Right cardiac atrium (tissue), 5 donors: ENCODE data around the gene STMN3. TPM values are rescaled to one million over a fixed set of nuclear protein-coding genes. Genes with fewer than 3 reads are reported as not detected.
"Not testable (repeated sequence)": the region's sequence is repeated elsewhere in the genome, so short reads cannot be mapped to it uniquely, and the experiment has no call there.

Experiments used
- ATAC-seq, 2 donors: fragments of 200-7000 bp; cut with Tn5 transposase; one replicate each; pipeline versions ENCODE4 v1.8.0 to v1.9.1; 2020; ENCODE audit warnings: moderate library complexity in 2 of 2, mild to moderate bottlenecking in 1 of 2
- DNase-seq, 3 donors: peaks; one replicate each; pipeline ENCODE4 v3.0.0-alpha.2; 2020
- H3K27ac ChIP-seq: one replicate; pipeline ENCODE4 v1.5.1; 2013; ENCODE audit warnings: mild to moderate bottlenecking, low read length, control low read depth, moderate library complexity
- H3K27me3 ChIP-seq: one replicate; pipeline ENCODE4 v1.6.1; 2013; ENCODE audit not compliant: control insufficient read depth, insufficient read depth
- H3K4me1 ChIP-seq: one replicate; pipeline ENCODE4 v1.6.1; 2013; ENCODE audit warnings: low read length; ENCODE audit not compliant: control insufficient read depth, insufficient read depth
- H3K4me3 ChIP-seq: one replicate; pipeline ENCODE4 v1.5.1; 2013; ENCODE audit warnings: low read length, control low read depth
- H3K9me3 ChIP-seq: one replicate; pipeline ENCODE4 v1.6.1; 2013; ENCODE audit warnings: low read length; ENCODE audit not compliant: control insufficient read depth
- WGBS: extraction: QIAGEN DNeasy Blood & Tissue Kit; methylation state at CpG from one replicate; pipeline ENCODE4 v1.1.7; 2013; 5-methylcytosine and 5-hydroxymethylcytosine counted together
- intact Hi-C, 4 donors: fragments of 100-400 bp; cut with DNase I; formaldehyde crosslinking; loops; one replicate each; pipeline versions ENCODE4 v1.11.0 to v1.14.0; 2022 to 2023
- polyA plus RNA-seq: library from polyadenylated mRNA; stranded (reverse); fragments of 200-250 nt; gene quantifications from one replicate; pipeline ENCODE4 v1.2.3, GENCODE V29; 2013
- total RNA-seq, 4 donors: library from RNA; stranded (reverse); fragmentation: NEBNext Ultra II Directional; extraction: Animal tissue kit (Norgen Biotek cat#: 25700); gene quantifications; one replicate each; pipeline ENCODE4 v1.2.1, GENCODE V29; 2021
- donor health status: healthy with polysubstance abuse.
- donor health status: DM: no; HTN: yes; CAD: no.
- donor health status: DM: no; HTN: no; CAD: no.
- donor health status: DM: no; HTN: yes; CAD: no; lungs with severe emphysema.
- donor health status: DM: yes; HTN: yes; CAD: no.

Gene STMN3
- total and polyA plus RNA-seq, 5 donors = 4.0 to 9.3 (median 6.2) TPM

DNA sequence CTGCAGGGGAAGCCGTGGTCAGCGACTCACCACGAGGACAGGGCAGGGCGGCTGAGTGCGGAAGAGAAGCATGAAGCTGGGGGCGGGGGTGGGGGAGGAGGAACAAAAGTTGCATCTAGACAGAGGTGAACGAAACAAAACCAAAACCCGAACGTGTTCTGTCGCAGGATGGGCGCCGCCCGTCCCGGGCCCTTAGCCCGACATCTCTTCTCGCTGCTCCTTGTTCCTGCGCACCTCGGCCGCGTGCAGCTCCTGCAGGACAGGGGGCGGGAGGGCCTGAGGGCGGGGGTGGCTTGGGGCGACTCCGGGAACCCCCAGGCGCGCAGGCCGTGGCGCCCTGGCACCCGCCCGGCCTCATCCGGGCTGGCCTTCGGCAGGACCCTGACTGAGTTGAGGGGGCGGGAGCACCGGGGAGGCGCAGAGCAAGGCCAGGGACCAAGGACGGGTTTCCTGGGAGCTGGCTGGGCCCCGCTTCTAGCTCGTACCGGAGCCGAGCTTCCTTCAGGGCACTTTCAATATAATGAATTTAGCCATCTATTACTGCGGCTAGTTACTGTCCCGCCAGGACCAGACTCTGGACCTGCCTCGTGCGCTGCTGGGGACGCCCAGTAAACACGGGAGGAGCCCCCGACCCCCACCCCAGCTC is 12.0 kb downstream of the STMN3 start:
- peak; percentile 27 to 38 for ATAC-seq
- 11% methylated on average over 41 of the region's 47 CpGs for WGBS

GRCh38 chr20:63640686-63641085 is 12.5 kb downstream of the STMN3 start:
- 50% methylated on average over 17 of the region's 17 CpGs for WGBS
- not testable (repeated sequence) for ATAC-seq, H3K9me3 ChIP-seq, H3K4me1 ChIP-seq, H3K27ac ChIP-seq, H3K27me3 ChIP-seq
- peak overlapping the region; percentile 23 for H3K4me3 ChIP-seq
- DNase-seq = peak in 1 of 3 donors; percentile 77
- intact Hi-C loops = loop anchor here in 1 of 4 donors (10.0 kb wide), 1 partner anchor 94 kb away; the partner anchor contains the start of genes LIME1 and SLC2A4RG

More for the DNA sequence above, 12.0 kb downstream of the STMN3 start:
- H3K4me1 ChIP-seq = peaks cover 2% of the 10 kb centered on the region
- no peaks in the 10 kb centered on the region for H3K9me3 ChIP-seq
- peak in 1 of 3 donors; percentile 84 for DNase-seq
- no peaks in the 10 kb centered on the region for H3K27me3 ChIP-seq
- H3K4me3 ChIP-seq = peak overlapping the region; percentile 51
- intact Hi-C loops = loop anchor here in 1 of 4 donors (10.0 kb wide), 1 partner anchor 94 kb away; the partner anchor contains the start of genes LIME1 and SLC2A4RG
- peak overlapping the region; percentile 94 for H3K27ac ChIP-seq

DNA sequence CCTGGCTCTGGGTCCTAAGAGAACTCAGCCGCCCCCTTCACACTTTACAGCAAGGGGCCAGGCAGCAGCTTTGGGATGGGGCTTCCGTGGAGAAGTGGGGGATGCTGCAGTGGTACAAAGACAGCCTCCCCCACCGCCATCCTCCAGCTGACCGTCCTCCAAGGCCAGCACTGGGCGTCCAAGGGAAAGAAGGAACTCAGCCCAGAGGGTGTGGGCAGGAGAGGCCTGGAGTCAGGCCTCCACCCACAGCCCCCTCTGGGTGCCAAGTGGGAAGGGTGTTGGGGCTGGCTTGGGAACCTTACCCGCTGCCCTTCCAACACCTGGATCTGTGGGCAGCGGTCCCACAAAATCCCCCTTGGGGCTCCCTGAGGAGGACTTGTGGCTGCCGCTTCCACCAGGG is 13.1 kb downstream of the STMN3 start:
- DNase-seq = peak in 2 of 3 donors; percentile 68 to 75
- Histone ChIP-seq H3K27me3 (no peaks in the 10 kb centered on the region), H3K27ac (peak overlapping the region; percentile 50), H3K4me3 (no peak overlapping the region), H3K4me1 (peaks cover 2% of the 10 kb centered on the region), H3K9me3 (no peaks in the 10 kb centered on the region)
- intact Hi-C loops = loop anchor here in 1 of 4 donors (10.0 kb wide), 1 partner anchor 95 kb away; the partner anchor contains the start of genes LIME1 and SLC2A4RG
- WGBS = 62% methylated on average over 8 of the region's 8 CpGs
- ATAC-seq = peak; percentile 10 to 12

- intact Hi-C loops = no loop called here
- peak; percentile 64 to 81 (median 79) for DNase-seq
- Histone ChIP-seq H3K4me1 (peaks cover 2% of the 10 kb centered on the region), H3K27ac (peak overlapping the region; percentile 54), H3K9me3 (no peaks in the 10 kb centered on the region), H3K4me3 (no peak overlapping the region), H3K27me3 (no peaks in the 10 kb centered on the region)
- ATAC-seq = peak; percentile 9 to 59
- WGBS = 59% methylated on average over 15 of the region's 15 CpGs
Observed at GRCh38 chr20:63639093-63639975, 13.9 kb downstream of the STMN3 start.

DNA sequence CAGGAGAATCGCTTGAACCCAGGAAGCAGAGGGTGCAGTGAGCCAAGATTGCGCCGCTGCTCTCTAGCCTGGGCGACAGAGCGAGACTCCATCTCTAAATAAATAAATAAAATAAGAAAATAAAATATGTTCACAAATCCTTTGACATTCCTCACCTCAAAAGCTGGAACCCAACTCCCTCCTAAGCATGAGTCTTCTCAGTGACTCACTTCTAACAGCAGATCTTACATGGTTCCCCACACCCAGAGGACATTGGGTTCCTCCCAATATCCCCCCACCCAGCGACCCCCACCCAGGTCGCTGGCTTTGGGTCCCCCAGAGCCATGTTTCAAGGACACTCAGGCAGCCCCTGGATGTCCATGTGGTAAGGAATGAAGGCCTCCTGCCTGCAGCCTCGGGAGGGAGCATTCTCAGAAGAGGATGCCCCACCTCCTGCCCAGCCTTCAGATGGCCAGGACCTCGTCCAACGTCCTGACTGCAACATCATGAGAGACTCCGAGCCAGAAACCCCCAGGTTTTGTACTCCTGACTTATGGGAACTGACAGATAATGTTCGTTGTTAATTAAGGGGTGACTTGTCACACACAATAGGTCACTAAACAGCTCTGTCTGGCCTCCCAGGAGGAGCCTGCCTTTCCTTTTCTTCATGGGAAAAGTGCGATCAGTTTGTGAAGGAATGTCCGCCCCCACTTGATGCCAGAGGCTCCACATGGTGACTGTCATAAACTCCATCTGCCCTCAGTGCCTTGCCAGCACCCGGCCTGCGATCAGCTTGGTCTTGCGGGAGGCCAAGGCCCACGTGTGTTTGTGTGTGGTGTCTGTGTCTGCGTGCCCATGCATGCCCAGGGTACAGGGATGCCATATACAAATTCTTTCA is 16.2 kb downstream of the STMN3 start:
- Histone ChIP-seq H3K27me3 (no peaks in the 10 kb centered on the region), H3K9me3 (no peaks in the 10 kb centered on the region), H3K4me1 (peaks cover 2% of the 10 kb centered on the region), H3K4me3 (no peak overlapping the region), H3K27ac (no peak overlapping the region)
- DNase-seq = peak in 1 of 3 donors; percentile 46
- no peak for ATAC-seq
- intact Hi-C loops = no loop called here
- 75% methylated on average over 19 of the region's 19 CpGs for WGBS

DNA sequence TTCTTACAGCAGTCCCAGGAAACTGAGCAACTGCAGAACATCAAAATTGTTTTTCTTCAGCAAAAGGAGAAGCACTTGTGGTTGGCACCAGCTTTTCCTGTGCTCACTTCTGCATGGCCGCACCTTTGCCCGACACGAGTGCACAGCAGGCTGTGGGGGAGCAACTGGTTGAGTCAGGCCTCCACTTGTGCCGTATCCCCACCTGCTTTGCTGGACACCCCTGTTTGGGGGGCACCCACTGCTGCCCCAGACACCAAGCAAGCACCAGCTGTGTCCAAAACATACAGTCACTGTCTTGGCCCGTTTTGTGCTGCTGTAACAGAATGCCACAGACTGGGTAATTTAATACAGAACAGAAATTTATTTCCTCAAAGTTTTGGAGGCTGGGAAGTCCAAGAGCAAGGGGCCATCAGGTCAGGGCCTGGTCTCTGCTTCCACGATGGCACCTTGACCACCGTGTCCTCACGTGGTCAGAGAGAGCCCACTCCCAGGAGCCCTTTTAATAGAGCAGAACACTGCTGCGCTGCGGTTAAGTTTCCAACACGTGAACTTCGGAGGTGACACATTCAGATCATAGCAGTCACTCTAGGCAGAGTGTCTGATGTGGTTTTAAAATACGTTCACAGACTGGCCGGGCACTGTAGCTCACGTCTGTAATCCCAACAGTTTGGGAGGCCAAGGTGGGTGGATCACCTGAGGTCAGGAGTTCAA is 17.6 kb downstream of the STMN3 start:
- DNase-seq (peak in 1 of 3 donors; percentile 67), ATAC-seq (no peak)
- Histone ChIP-seq H3K9me3 (no peaks in the 10 kb centered on the region), H3K27me3 (no peaks in the 10 kb centered on the region), H3K4me1 (peaks cover 2% of the 10 kb centered on the region), H3K4me3 (no peak overlapping the region), H3K27ac (no peak overlapping the region)
- intact Hi-C loops = no loop called here
- WGBS = 74% methylated on average over 15 of the region's 15 CpGs

GRCh38 chr20:63633732-63634131 is 19.5 kb downstream of the STMN3 start:
- H3K4me3 ChIP-seq = no peak overlapping the region
- no peaks in the 10 kb centered on the region for H3K9me3 ChIP-seq
- intact Hi-C loops = no loop called here
- peak in 1 of 3 donors; percentile 3 for DNase-seq
- H3K27me3 ChIP-seq = no peaks in the 10 kb centered on the region
- ATAC-seq = no peak
- 87% methylated on average over 9 of the region's 9 CpGs for WGBS
- no peak overlapping the region for H3K27ac ChIP-seq
- peaks cover 2% of the 10 kb centered on the region for H3K4me1 ChIP-seq

DNA sequence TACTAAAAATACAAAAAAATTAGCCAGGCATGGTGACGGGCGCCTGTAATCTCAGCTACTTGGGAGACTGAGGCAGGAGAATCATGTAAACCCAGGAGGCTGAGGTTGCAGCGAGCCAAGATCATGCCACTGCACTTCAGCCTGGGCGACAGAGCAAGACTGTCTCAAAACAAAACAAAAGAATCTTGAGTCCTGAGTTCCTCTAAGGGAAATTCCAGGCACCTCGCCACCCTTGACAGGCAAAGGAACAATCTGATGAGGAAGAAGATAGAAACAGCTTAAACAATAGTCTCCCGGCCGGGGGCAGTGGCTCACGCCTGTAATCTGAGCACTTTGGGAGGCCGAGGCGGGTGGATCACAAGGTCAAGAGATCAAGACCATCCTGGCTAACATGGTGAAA is 21.8 kb downstream of the STMN3 start:
- WGBS = 43% methylated on average over 10 of the region's 10 CpGs
- H3K27me3 ChIP-seq, intact Hi-C loops, H3K4me1 ChIP-seq, H3K27ac ChIP-seq, H3K4me3 ChIP-seq, H3K9me3 ChIP-seq: not testable (repeated sequence)
- ATAC-seq = peak in 1 of 2 donors; percentile 3
- peak in 2 of 3 donors; percentile 64 to 67 for DNase-seq

GRCh38 chr20:63630956-63631355 is 22.3 kb downstream of the STMN3 start:
- ATAC-seq, H3K9me3 ChIP-seq, H3K27ac ChIP-seq, H3K27me3 ChIP-seq, H3K4me1 ChIP-seq, DNase-seq, H3K4me3 ChIP-seq, intact Hi-C loops: not testable (repeated sequence)
- 92% methylated on average over 6 of the region's 6 CpGs for WGBS
